DND-41 (cell line): ENCODE measurements around the gene ARSB.

Source experiments
- ATAC-seq: fragments of 200-7000 bp; cut with Tn5 transposase; 3 replicates; pipeline ENCODE4 v1.9.1; 2021; ENCODE audit warnings: low read depth; ENCODE audit not compliant: insufficient read depth
- DNase-seq: peaks from one replicate; pipeline ENCODE4 v3.0.0-alpha.2; 2020
- H2AFZ ChIP-seq: 2 replicates; pipeline ENCODE4 v1.6.0; 2012; ENCODE audit warnings: low read depth, low read length
- H3K27ac ChIP-seq: 2 replicates; pipeline ENCODE4 v1.5.1; 2012; ENCODE audit warnings: low read length, inconsistent platforms
- H3K27me3 ChIP-seq: fragments of 200-600 bp; sonication (generic); 2 replicates; pipeline ENCODE4 v1.6.0; 2012; ENCODE audit warnings: low read length, mild to moderate bottlenecking, inconsistent platforms; ENCODE audit not compliant: insufficient read depth, poor library complexity
- H3K36me3 ChIP-seq: 2 replicates; pipeline ENCODE4 v1.5.1; 2012; ENCODE audit warnings: low read length, inconsistent platforms; ENCODE audit not compliant: insufficient read depth
- H3K4me1 ChIP-seq: 2 replicates; pipeline ENCODE4 v1.5.1; 2012; ENCODE audit warnings: mild to moderate bottlenecking, low read length; ENCODE audit not compliant: insufficient read depth
- H3K4me2 ChIP-seq: 2 replicates; pipeline ENCODE4 v1.6.0; 2012; ENCODE audit warnings: mild to moderate bottlenecking, moderate library complexity, low read length, inconsistent platforms; ENCODE audit not compliant: insufficient read depth
- H3K4me3 ChIP-seq, 2 experiments: fragments of 200-600 bp in 1 of 2; shearing (Covaris generic) in 1 of 2; 2 replicates each; pipeline ENCODE4 v1.5.1; 2012 to 2016; ENCODE audit warnings: inconsistent platforms in 2 of 2, low read length in 2 of 2, mild to moderate bottlenecking in 2 of 2, low read depth in 1 of 2, moderate library complexity in 1 of 2
- H3K79me2 ChIP-seq: 2 replicates; pipeline ENCODE4 v1.6.0; 2012; ENCODE audit warnings: low read length, inconsistent platforms; ENCODE audit not compliant: insufficient read depth
- H3K9ac ChIP-seq: 2 replicates; pipeline ENCODE4 v1.6.0; 2012; ENCODE audit warnings: low read depth, mild to moderate bottlenecking, inconsistent platforms, low read length, moderate library complexity
- H3K9me3 ChIP-seq: 2 replicates; pipeline ENCODE4 v1.5.1; 2012; ENCODE audit warnings: low read length, moderate library complexity, mild to moderate bottlenecking, inconsistent platforms; ENCODE audit not compliant: insufficient read depth, severe bottlenecking
- H4K20me1 ChIP-seq: 2 replicates; pipeline ENCODE4 v1.6.0; 2012; ENCODE audit warnings: low read length; ENCODE audit not compliant: insufficient read depth
- CTCF ChIP-seq: IDR thresholded peaks from 2 replicates; pipeline ENCODE4 v1.5.1; 2012; ENCODE audit warnings: borderline replicate concordance, low read length, moderate library complexity, mild to moderate bottlenecking; ENCODE audit not compliant: poor library complexity, severe bottlenecking; ENCODE audit errors: extremely low read depth
- EZH2 ChIP-seq: IDR thresholded peaks from 3 replicates; pipeline ENCODE4 v1.6.1; 2012; ENCODE audit warnings: borderline replicate concordance, low read depth, mild to moderate bottlenecking, moderate library complexity, low read length, inconsistent platforms; ENCODE audit not compliant: severe bottlenecking

Gene ARSB

GRCh38 chr5:78827725-78828124, 157.4 kb downstream of the ARSB start:
- TF ChIP-seq CTCF (no peak), EZH2 (no peak)
- Histone ChIP-seq H3K9me3 (no peaks in the 10 kb centered on the region), H3K27ac (no peak overlapping the region), H3K4me3 (no peak overlapping the region), H3K79me2 (no peaks in the 10 kb centered on the region), H3K36me3 (peaks cover 4% of the 10 kb centered on the region; the same call in 1 of the 2 replicates), H3K4me2 (no peak overlapping the region), H3K27me3 (no peaks in the 10 kb centered on the region), H3K4me1 (no peaks in the 10 kb centered on the region), H4K20me1 (no peaks in the 10 kb centered on the region), H3K9ac (no peak overlapping the region), H2AFZ (no peak overlapping the region)
- ATAC-seq (no peak), DNase-seq (no peak)

GRCh38 chr5:78824831-78825281, 160.3 kb downstream of the ARSB start:
- DNase-seq, result no peak

GRCh38 chr5:78823196-78823595, 161.9 kb downstream of the ARSB start:
- Histone ChIP-seq H3K36me3 (peaks cover 2% of the 10 kb centered on the region; the same call in 1 of the 2 replicates), H3K4me1 (no peaks in the 10 kb centered on the region), H3K9ac (no peak overlapping the region), H2AFZ (no peak overlapping the region), H3K27me3 (no peaks in the 10 kb centered on the region), H3K4me3 (no peak overlapping the region), H3K27ac (no peak overlapping the region), H4K20me1 (no peaks in the 10 kb centered on the region), H3K9me3 (no peaks in the 10 kb centered on the region), H3K4me2 (no peak overlapping the region), H3K79me2 (no peaks in the 10 kb centered on the region)
- no peak for TF ChIP-seq CTCF
- TF ChIP-seq EZH2, result no peak
- no peak for DNase-seq
- no peak for ATAC-seq

More at GRCh38 chr5:78824831-78825281, 160.3 kb downstream of the ARSB start:
- Histone ChIP-seq H3K27ac (no peak overlapping the region), H2AFZ (no peak overlapping the region), H3K4me2 (no peak overlapping the region), H3K9ac (no peak overlapping the region), H3K4me3 (no peak overlapping the region), H3K36me3 (peaks cover 2% of the 10 kb centered on the region; the same call in 1 of the 2 replicates), H4K20me1 (no peaks in the 10 kb centered on the region), H3K4me1 (no peaks in the 10 kb centered on the region), H3K9me3 (no peaks in the 10 kb centered on the region), H3K27me3 (no peaks in the 10 kb centered on the region), H3K79me2 (no peaks in the 10 kb centered on the region)
- no peak for TF ChIP-seq EZH2
- TF ChIP-seq CTCF, result no peak
- peak; percentile 49; the same call in 1 of the 3 replicates for ATAC-seq
